SKM-1 (cell line): ENCODE data around the gene WAPL.

Experiments used
- DNase-seq: peaks from one replicate; lab custom pipeline; 2025; ENCODE audit not compliant: unreplicated experiment; lab: John Stamatoyannopoulos, UW

WAPL gene

DNA sequence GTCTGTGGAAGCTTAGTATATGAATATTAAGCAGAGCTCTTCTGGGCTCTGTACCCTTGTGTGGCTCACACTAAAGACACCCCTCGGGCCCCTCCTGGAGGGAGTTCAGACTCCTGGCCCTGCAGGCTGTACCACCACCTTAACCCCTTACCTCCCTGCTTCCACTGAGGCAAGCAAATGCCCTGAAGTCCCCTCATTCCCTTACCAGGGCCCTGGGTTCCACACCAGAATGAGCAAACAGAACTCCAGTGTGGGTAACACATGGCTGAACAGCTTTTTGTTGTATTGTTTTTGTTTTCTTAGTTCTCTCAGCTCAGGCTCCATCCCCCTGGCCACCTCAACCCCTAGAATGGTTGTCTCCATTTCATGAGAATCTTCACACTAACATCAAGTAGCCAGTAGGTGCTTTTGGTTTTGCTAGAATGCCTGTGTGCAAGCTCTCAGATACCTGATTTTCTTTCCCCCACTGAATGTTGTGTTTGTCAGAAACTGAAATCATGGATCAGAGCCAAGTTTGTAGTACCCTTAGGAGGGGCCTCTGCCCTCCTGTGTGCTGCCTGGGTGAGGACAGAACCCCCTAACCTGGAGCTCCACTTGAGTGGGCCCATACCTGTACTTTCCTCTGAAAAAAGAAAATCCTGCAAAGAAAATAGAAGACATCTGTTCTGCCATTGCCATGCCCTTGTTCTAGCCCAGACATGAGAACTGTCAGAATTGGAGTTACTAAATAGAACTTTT, 2.8 kb upstream of the WAPL start:
- no peak for DNase-seq

GRCh38 chr10:86523348-86523747, 1.8 kb upstream of the WAPL start:
- DNase-seq, result no peak

DNA sequence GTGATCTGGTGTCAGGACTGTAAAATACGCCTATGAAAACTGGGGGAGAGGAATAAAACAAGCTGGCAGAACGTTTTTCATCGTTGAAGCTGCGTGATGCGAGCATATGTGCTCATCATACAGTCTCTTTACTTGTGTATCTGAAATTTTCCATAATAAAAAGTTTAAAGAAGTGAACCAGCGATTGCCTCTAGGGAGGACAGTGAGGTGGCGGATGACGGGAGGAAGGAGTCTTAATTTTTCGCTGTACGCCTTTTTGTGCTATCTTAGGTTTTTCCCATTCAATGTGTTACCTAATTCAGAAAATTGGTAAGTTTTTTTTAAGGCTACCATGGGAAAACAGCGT, 891 bp upstream of the WAPL start:
- no peak for DNase-seq

DNA sequence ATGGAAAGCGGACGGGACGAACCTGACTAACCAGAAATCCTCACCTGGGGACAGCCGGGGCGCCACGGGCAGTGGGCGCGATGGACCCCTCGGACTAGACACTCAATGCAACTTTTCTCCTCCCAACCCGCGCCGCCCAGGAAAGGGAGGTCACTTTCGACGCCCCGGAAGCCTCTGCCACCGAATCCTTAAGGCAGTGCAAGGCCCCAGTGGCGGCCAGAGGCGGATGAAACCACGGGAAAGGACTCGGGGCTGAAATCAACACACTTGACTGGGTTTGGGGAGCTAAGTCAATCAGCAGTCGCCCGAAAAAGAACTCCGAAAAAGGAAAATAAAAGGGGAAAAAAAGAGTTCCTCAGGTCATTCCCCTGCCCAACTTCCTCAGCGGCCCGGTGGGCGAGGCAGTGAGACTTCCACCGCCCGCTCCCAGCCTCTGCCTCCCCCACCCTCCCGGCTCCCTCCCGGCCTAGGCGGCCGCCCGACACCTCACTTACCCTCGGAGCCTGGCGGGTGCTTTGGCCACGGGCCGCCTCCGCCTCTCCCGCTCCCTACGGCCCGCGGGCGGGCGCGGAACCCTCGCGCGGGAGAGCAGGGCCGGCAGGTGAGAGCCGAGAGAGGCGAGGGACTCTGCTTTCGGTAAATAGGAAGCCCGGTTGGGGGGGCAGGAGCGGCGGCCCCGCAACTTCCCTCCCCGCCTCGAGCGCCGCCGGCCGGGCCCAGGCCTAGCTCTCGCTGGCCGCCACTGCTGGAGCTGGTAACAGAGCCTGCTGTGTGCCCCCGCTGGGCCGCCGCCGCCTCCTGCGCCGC, 518 bp downstream of the WAPL start:
- DNase-seq, result no peak

- no peak for DNase-seq
Measured at GRCh38 chr10:86518781-86519180, 2.8 kb downstream of the WAPL start.

DNA sequence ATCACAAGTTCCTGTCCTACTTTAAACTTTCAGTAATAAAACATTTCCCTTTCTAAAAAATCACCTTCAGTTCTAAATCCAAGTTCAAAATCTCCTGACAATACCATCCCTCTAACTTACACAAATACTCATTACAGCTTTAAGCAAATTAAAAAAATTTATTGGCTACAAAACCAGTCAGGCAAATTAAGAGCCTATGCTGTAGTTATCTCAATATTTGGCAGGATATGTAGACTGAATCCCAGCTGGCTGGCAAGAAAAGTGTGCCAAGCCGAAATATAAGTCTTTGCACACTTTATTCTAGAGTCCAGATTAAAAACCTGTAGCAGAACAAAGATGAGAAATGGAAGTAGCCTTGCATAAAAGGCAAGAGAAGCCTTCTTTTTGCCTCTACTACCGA, 9.5 kb downstream of the WAPL start:
- DNase-seq, result no peak

GRCh38 chr10:86511027-86511865, 10.3 kb downstream of the WAPL start:
- no peak for DNase-seq

DNA sequence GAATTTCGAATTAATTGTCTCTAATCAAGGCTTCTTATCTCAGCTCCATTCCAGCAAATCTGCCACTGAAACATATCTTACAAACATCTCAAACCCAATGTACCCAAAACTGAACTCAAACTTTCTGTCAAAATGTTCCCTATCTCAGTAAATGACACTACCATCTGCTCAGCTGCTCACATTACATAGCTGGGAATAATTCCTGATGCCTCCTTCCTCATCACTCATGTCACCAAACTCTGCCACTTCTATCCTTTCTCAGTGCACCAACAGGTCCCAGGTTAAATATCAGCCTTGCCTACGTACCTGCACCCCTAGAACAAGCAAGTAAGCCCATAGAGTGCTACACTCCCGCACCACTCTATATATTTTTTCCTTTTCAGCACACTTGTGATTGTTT, 12.4 kb downstream of the WAPL start:
- no peak for DNase-seq

DNA sequence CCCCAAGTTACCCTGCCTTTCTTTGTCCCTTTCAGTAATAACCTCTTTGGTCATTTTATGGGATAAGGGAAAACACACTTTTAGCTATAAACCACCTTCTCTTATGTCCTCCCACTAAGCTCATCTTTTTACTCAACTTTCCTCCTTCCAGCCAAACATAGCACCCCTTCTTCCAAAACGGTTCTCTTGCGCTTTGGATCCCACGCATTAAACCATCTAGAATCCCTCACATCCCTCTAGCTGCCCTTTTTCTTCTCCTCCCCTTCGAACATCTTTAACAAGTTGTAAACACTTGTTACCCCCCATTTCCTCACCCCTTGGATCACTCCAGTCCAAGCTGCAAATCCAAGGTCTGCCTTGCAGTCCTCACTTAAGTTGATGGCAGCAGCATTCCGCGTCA, 13.4 kb downstream of the WAPL start:
- no peak for DNase-seq

DNA sequence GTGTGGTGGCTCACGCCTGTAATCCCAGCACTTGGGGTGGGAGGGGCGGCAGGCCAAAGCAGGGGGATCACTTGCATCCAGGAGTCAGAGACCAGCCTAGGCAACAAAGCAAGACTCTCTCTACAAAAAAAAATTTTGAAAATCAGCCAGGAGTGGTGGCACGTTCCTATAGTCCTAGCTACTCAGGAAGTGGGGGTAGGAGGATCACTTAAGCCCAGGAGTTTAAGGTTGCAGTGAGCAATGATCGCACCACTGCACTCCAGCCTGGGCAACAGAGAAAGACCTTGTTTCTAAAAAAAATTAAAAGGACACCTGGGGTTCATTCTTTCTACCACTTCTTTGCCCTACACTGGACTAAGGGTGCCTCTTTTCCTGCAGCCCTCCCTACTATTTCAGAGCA, 15.1 kb downstream of the WAPL start:
- no peak for DNase-seq

DNA sequence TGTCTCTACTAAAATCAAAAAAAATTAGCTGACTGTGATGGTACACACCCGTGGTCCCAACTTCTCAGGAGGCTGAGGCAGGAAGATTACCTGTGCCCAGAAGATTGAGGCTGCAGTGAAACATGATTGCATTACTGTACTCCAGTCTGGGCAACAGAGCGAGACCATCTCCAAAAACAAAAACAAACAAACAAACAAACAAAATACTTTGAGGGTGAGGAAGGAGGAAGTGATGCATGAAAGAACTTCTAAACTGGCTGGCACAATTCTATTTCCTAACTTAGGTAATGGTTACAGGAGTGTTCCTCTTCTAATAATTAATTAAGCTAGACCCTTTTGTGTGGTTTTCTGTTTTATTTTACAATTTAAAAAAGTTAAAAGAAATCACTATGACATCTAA, 15.5 kb downstream of the WAPL start:
- DNase-seq, result no peak

DNA sequence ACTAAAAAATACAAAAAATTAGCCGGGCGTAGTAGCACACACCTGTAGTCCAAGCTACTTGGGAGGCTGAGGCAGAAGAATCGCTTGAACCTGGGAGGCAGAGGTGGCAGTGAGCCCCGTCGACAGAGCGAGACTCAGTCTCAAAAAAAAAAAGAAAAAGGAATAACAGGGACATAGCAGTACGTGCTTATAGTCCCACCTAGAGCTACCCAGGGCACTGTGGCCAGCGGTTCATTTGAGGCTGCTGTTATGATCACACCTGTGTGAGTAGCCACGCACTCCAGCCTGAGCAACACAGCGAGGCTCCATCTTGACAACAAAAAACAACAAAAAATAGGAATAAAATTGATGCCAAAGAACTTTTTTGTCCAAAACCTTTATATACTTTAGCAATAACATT, 17.1 kb downstream of the WAPL start:
- no peak for DNase-seq

GRCh38 chr10:86500846-86501245, 20.7 kb downstream of the WAPL start:
- no peak for DNase-seq

DNA sequence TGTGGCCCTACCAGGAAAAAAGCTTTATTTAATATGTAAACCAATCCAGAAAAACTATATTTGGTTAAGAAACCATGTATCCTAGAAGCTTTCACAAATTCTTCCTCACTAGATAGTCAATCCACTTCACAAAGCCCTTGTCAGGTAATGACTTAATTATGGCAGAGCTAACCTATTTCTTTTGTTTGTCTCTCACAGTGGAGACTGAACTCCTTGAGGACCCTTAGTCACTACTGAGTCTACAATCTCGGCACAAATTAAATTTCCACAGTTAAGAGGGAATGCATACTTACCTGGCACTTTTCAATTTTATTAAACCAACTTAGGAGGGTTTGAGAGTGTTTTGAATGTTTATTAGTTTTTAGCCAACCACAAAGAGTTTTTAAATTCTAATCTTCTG, 23.0 kb downstream of the WAPL start:
- no peak for DNase-seq

DNA sequence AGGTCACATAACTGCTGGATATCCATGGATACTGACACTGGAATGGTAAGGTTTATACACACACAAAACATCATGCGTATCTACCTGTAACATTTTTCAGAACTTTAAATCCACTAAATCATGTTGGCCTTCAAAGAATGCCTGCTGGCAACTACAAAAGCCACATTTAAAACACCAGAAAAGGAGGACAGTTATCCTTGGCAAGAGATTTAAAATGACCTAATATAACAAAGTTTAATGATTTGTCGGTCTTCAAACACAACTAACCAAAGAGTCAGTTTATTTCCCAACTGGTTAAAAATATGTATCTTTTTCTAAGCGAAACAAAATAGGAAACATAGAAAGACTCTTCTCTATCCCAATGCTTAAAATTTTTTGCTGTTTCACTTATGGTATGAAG, 24.0 kb downstream of the WAPL start:
- DNase-seq, result no peak

GRCh38 chr10:86489960-86490612, 31.5 kb downstream of the WAPL start:
- DNase-seq, result no peak

DNA sequence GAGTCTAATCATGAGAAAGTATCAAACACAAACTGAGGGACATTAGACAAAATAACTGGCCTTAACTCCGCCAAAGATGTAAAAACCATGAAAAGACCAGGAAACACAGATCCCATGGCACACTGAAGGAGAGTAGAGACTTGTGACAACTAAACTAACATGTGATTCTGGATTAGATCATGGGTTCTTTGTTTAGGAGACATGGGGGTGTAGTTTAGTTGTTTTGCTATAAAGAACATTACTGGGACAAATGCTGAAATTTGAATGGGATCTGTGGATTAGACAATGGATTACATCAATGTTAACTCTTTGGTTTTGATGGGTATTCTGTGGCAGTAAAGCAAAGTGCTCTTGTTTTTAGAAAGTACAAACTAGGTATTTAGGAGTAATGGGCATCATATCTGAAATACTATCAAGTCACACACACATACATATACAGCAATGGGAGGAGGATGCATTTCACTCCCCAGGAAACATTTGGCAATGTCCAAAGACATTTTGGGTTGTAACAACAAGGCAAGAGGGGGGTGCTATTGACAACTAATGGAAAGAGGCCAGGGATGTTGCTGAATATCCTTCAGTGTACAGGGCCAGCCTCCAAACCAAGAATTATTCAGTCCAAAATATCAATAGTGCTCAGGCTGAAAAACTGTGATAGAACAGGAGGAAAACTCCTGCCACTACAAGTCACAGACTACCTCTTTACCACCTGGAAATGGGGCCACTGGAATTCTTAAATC, 32.4 kb downstream of the WAPL start:
- DNase-seq, result no peak

DNA sequence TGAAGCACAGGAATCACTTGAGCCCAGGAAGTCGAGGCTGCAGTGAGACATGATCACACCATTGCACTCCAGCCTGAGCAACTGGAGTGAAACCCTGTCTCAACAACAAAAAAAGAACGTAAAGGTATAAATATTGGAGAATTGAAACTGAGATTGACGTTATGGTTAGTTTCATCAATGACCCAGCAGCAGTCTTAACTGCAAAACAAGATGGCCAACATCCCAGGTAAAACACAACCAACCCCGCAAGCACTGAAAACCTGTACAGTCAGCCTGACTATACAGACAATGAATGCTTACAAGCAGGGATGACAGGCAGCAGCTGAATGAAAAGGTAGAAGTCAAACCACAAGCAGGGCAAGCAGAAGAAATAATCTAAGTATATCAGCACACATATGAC, 34.7 kb downstream of the WAPL start:
- no peak for DNase-seq

DNA sequence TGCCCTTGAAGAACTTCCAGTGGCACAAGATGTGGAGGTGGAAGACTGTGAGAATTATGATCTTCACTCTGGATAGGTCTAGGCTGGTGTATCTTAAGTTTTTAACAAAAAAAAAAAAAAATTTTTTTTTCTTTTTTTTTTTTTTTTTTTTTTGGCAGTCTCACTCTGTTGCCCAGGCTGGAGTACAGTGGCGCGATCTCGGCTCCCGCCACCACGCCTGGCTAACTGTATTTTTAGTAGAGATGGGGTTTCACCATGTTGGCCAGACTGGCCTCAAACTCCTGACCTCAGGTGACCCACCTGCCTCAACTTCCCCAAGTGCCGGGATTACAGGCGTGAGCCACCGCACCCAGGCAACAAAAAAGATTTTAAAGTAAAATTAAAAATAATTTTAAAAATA, 37.9 kb downstream of the WAPL start:
- no peak for DNase-seq

DNA sequence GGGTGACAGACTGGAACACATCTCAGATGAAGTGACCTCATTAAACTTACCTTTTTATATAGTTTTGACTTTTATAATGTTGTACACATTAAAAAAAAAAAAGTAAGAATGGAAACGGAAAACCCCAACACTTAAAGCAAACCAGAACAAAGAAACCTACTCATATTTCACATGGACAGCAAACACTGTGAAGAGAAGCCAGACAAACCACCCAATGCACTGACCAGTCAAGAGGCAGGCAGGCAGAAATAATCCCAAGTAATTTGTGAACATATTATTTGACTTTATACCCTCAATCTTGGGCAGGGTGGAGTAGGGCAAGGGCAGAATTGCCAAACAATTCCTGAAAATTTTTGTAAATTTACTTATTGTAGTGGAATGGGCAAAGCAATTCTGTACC, 39.8 kb downstream of the WAPL start:
- no peak for DNase-seq

DNA sequence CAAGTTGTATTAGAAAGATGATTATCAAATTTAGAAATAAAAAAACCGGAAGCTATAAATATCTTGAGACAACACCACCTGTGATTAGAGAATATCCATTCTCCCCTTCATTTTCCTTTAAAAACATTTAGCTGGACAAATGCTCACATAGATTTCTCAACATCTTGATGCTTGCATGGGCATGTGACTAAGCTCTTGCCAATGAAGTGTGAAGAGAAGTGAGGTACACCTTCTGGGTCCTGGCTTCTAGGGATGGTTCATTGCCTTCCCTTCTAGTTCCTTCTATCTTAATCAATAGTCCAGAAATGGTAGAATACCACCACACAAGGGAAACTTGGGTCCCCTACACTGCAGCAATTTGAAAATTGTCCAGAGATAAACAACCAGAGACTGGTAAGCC, 41.0 kb downstream of the WAPL start:
- DNase-seq, result no peak
